HepG2 (cell line): ENCODE measurements around the gene ADAMTS17. TPM values are rescaled to one million over a fixed set of nuclear protein-coding genes. Genes with fewer than 3 reads are reported as not detected.

Experiments used
- ATAC-seq: fragments of 200-7000 bp; cut with Tn5 transposase; 3 replicates; pipeline ENCODE4 v1.9.1; 2020; ENCODE audit warnings: mild to moderate bottlenecking, moderate library complexity
- BruUV-seq: library from RNA; stranded (reverse); fragments of 400-500 nt; replicated peaks from 2 replicates; lab custom pipeline; 2021; lab: Mats Ljungman, UMichigan
- CTCF ChIA-PET: fragments of 300-600 bp; formaldehyde crosslinking; extraction: SDS; loops from one replicate; lab custom pipeline; 2021; ENCODE audit warnings: low total read pairs, inconsistent platforms, low intra/inter-chr PET ratio; lab: Yijun Ruan, JAX
- POLR2A ChIA-PET: fragments of 350-600 bp; sonication (Branson Sonifier 250); formaldehyde crosslinking; loops from one replicate; lab custom pipeline; 2020; ENCODE audit warnings: antibody characterized with exemption, inconsistent platforms; lab: Yijun Ruan, JAX
- DNase-seq: peaks from one replicate; pipeline ENCODE4 v3.0.0-alpha.2; 2015; ENCODE audit warnings: low spot score
- FAIRE-seq: peaks from 3 replicates; lab custom pipeline; 2011; peaks lifted over from hg19 to GRCh38; lab: Jason Lieb, UNC
- H2AFZ ChIP-seq: one replicate; pipeline ENCODE4 v1.6.1; 2011; ENCODE audit warnings: low read length, inconsistent platforms
- H3K27ac ChIP-seq: fragments of 300-600 bp; 3 replicates; pipeline ENCODE4 v1.8.0; 2011; ENCODE audit warnings: mixed run types, mild to moderate bottlenecking, mixed read lengths, low read length, inconsistent platforms; ENCODE audit not compliant: insufficient read depth; ENCODE audit errors: extremely low read length
- H3K27me3 ChIP-seq, 2 experiments: fragments of 200-600 bp in 1 of 2; 2 replicates in 1 of 2; 3 replicates in 1 of 2; pipeline versions ENCODE4 v1.6.0 to v1.8.0; 2011; ENCODE audit warnings: low read length in 2 of 2, mild to moderate bottlenecking in 2 of 2, moderate library complexity in 2 of 2, inconsistent platforms in 1 of 2; ENCODE audit not compliant: insufficient read depth in 2 of 2, control insufficient read depth in 1 of 2
- H3K36me3 ChIP-seq, 2 experiments: fragments of 200-600 bp in 1 of 2; replicated peaks in 1 of 2; 2 replicates in 1 of 2; 3 replicates in 1 of 2; pipeline versions ENCODE4 v1.5.1 to v1.8.0; 2011; ENCODE audit warnings: low read length in 2 of 2, inconsistent platforms in 1 of 2; ENCODE audit not compliant: insufficient read depth in 2 of 2, control insufficient read depth in 1 of 2
- H3K4me1 ChIP-seq: 2 replicates; pipeline ENCODE4 v1.5.1; 2012; ENCODE audit warnings: low read length, inconsistent platforms; ENCODE audit not compliant: insufficient read depth
- H3K4me2 ChIP-seq: 2 replicates; pipeline ENCODE4 v1.6.0; 2011; ENCODE audit warnings: low read depth, low read length, inconsistent platforms
- H3K4me3 ChIP-seq, 3 experiments: fragments of 200-600 bp in 1 of 3; sonication (generic), shearing (Covaris generic) in 1 of 3; replicated peaks in 1 of 3; 2 replicates each; pipeline ENCODE4 v1.5.1; 2011 to 2016; ENCODE audit warnings: low read length in 3 of 3, inconsistent platforms in 2 of 3, low read depth in 2 of 3, mild to moderate bottlenecking in 2 of 3, control low read depth in 1 of 3, mixed read lengths in 1 of 3; ENCODE audit not compliant: insufficient read depth in 1 of 3
- H3K79me2 ChIP-seq: one replicate; pipeline ENCODE4 v1.6.1; 2011; ENCODE audit warnings: low read length, inconsistent platforms; ENCODE audit not compliant: insufficient read depth
- H3K9ac ChIP-seq: 2 replicates; pipeline ENCODE4 v1.6.0; 2011; ENCODE audit warnings: mild to moderate bottlenecking, low read depth, low read length, inconsistent platforms; ENCODE audit not compliant: insufficient read depth
- H3K9me3 ChIP-seq: 2 replicates; pipeline ENCODE4 v1.5.1; 2012; ENCODE audit warnings: mild to moderate bottlenecking, low read length
- H4K20me1 ChIP-seq: 2 replicates; pipeline ENCODE4 v1.6.0; 2011; ENCODE audit warnings: inconsistent platforms, mild to moderate bottlenecking, low read length, moderate library complexity; ENCODE audit not compliant: insufficient read depth
- NFYB ChIP-seq: sonication (generic); formaldehyde crosslinking; IDR thresholded peaks from 2 replicates; pipeline ENCODE4 v1.4.0; 2020; ENCODE audit warnings: missing genetic modification reagents
- SAP130 ChIP-seq: IDR thresholded peaks from 2 replicates; pipeline ENCODE4 v1.6.1; 2016; ENCODE audit warnings: low read depth
- SATB2 ChIP-seq: sonication (generic); formaldehyde crosslinking; IDR thresholded peaks from 2 replicates; pipeline ENCODE4 v1.5.0; 2020; ENCODE audit warnings: missing genetic modification reagents
- SIN3B ChIP-seq: fragments of 150-350 bp; IDR thresholded peaks from 2 replicates; pipeline ENCODE4 v1.6.1; 2014; ENCODE audit warnings: low read length
- ZNF331 ChIP-seq: sonication (generic); formaldehyde crosslinking; IDR thresholded peaks from 2 replicates; pipeline ENCODE4 v1.4.0; 2020; ENCODE audit warnings: missing genetic modification reagents
- ZNF362 ChIP-seq: sonication (generic); formaldehyde crosslinking; IDR thresholded peaks from 2 replicates; pipeline ENCODE4 v1.4.0; 2020; ENCODE audit warnings: missing genetic modification reagents, mild to moderate bottlenecking, borderline replicate concordance
- ZNF749 ChIP-seq: sonication (generic); formaldehyde crosslinking; IDR thresholded peaks from 2 replicates; pipeline ENCODE4 v1.8.0; 2022; ENCODE audit warnings: mild to moderate bottlenecking, missing genetic modification reagents, moderate library complexity, borderline replicate concordance
- WGBS: methylation state at CpG from one replicate; pipeline ENCODE4 v1.1.6; 2017; ENCODE audit warnings: low lambda C conversion rate; 5-methylcytosine and 5-hydroxymethylcytosine counted together
- in situ Hi-C: cut with HindIII; loops from 2 replicates; pipeline ENCODE4 v1.10.0; 2017; ENCODE audit warnings: low pct_unique_long_range_greater_than_20kb; ENCODE audit not compliant: extremely low pct_ligation_motif_present
- intact Hi-C: fragments of 100-400 bp; cut with micrococcal nuclease; formaldehyde crosslinking; loops from one replicate; pipeline ENCODE4 v1.10.0; 2022; ENCODE audit not compliant: unreplicated experiment
- polyA plus RNA-seq, 8 experiments: library from polyadenylated mRNA; depleted of rRNA in 3 of 8; stranded (reverse) in 7 of 8; unstranded in 1 of 8; fragments of >200 nt; fragmentation: Illumina TruSeq in 4 of 8; extraction: Trizol in 4 of 8; gene quantifications; 2 replicates each; pipeline versions ENCODE4 v1.2.1 to v1.2.3, GENCODE V29; 2011 to 2016; ENCODE audit warnings: low read depth in 4 of 8, missing spikeins in 1 of 8, mixed read lengths in 1 of 8; ENCODE audit not compliant: insufficient read depth in 1 of 8
- total RNA-seq, 5 experiments: library from RNA; depleted of rRNA; stranded (reverse); fragments of >200 nt; fragmentation: Illumina TruSeq; extraction: Trizol; gene quantifications; 2 replicates each; pipeline ENCODE4 v1.2.3, GENCODE V29; 2016; ENCODE audit warnings: low read depth in 1 of 5
- TF ChIP-seq, protein P1 (sequence below): sonication (generic); formaldehyde crosslinking; IDR thresholded peaks from 2 replicates; pipeline ENCODE4 v1.4.0; 2020; ENCODE audit warnings: missing genetic modification reagents
- TF ChIP-seq, protein P2 (sequence below): sonication (generic); formaldehyde crosslinking; IDR thresholded peaks from 2 replicates; pipeline ENCODE4 v1.5.0; 2020; ENCODE audit warnings: missing genetic modification reagents

Gene ADAMTS17
- total and polyA plus RNA-seq, 2 of the 13 experiments (the other 11 are each of a cell fraction or from before 2014, with no cell fraction given), result 0.02 to 0.04 TPM

GRCh38 chr15:100156201-100156600, 185.6 kb downstream of the ADAMTS17 start:
- H3K9ac ChIP-seq, result no peak overlapping the region
- no peaks in the 10 kb centered on the region for H3K4me1 ChIP-seq
- no peaks in the 10 kb centered on the region for H3K9me3 ChIP-seq
- POLR2A ChIA-PET, result no interaction called here
- ATAC-seq, result no peak
- H3K4me3 ChIP-seq, result no peak overlapping the region
- FAIRE-seq, result no peak
- no peak overlapping the region for H3K4me2 ChIP-seq
- TF ChIP-seq SAP130 (CRISPR knock-in tag), result no peak
- TF ChIP-seq ZNF749 (CRISPR knock-in tag), result no peak
- no peak for TF ChIP-seq ZNF331 (CRISPR knock-in tag)
- TF ChIP-seq, protein P1, sequence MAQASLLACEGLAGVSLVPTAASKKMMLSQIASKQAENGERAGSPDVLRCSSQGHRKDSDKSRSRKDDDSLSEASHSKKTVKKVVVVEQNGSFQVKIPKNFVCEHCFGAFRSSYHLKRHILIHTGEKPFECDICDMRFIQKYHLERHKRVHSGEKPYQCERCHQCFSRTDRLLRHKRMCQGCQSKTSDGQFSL, result no peak
- no peak for TF ChIP-seq NFYB
- TF ChIP-seq ZNF362 (CRISPR knock-in tag), result no peak
- TF ChIP-seq, protein P2, sequence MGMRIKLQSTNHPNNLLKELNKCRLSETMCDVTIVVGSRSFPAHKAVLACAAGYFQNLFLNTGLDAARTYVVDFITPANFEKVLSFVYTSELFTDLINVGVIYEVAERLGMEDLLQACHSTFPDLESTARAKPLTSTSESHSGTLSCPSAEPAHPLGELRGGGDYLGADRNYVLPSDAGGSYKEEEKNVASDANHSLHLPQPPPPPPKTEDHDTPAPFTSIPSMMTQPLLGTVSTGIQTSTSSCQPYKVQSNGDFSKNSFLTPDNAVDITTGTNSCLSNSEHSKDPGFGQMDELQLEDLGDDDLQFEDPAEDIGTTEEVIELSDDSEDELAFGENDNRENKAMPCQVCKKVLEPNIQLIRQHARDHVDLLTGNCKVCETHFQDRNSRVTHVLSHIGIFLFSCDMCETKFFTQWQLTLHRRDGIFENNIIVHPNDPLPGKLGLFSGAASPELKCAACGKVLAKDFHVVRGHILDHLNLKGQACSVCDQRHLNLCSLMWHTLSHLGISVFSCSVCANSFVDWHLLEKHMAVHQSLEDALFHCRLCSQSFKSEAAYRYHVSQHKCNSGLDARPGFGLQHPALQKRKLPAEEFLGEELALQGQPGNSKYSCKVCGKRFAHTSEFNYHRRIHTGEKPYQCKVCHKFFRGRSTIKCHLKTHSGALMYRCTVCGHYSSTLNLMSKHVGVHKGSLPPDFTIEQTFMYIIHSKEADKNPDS (CRISPR knock-in tag), result no peak
- TF ChIP-seq SATB2 (CRISPR knock-in tag), result no peak
- TF ChIP-seq SIN3B, result no peak
- TF ChIP-seq, all 625 proteins: peak for 0
- in situ Hi-C loops, result no loop called here
- intact Hi-C loops, result no loop called here
- no peak overlapping the region for H3K27ac ChIP-seq
- no peaks in the 10 kb centered on the region for H4K20me1 ChIP-seq
- H2AFZ ChIP-seq, result no peak overlapping the region
- CTCF ChIA-PET, result no interaction called here
- 53% methylated on average over 6 of the region's 6 CpGs for WGBS
- no peaks in the 10 kb centered on the region for H3K27me3 ChIP-seq
- BruUV-seq, result no TSS peak
- no peaks in the 10 kb centered on the region for H3K36me3 ChIP-seq
- H3K79me2 ChIP-seq, result no peaks in the 10 kb centered on the region
- no peak for DNase-seq
